Esophagus squamous epithelium (tissue), 4 donors: Measurements from ENCODE around the gene CDC16.

ENCODE experiments used
- POLR2A ChIP-seq, 4 donors: fragments of 450-650 bp; IDR thresholded peaks; one replicate each; pipeline ENCODE4 v1.6.1; 2017; ENCODE audit warnings: antibody characterized with exemption in 4 of 4, mild to moderate bottlenecking in 4 of 4, moderate library complexity in 3 of 4
- TF ChIP-seq, protein P1 (sequence below), 6 experiments: fragments of 450-650 bp in 4 of 6; fragments of 200-600 bp in 2 of 6; sonication (generic) in 2 of 6; IDR thresholded peaks; one replicate each; pipeline ENCODE4 v1.5.1; 2016 to 2019; ENCODE audit warnings: antibody characterized with exemption in 6 of 6, mild to moderate bottlenecking in 4 of 6, moderate library complexity in 4 of 6

DNA sequence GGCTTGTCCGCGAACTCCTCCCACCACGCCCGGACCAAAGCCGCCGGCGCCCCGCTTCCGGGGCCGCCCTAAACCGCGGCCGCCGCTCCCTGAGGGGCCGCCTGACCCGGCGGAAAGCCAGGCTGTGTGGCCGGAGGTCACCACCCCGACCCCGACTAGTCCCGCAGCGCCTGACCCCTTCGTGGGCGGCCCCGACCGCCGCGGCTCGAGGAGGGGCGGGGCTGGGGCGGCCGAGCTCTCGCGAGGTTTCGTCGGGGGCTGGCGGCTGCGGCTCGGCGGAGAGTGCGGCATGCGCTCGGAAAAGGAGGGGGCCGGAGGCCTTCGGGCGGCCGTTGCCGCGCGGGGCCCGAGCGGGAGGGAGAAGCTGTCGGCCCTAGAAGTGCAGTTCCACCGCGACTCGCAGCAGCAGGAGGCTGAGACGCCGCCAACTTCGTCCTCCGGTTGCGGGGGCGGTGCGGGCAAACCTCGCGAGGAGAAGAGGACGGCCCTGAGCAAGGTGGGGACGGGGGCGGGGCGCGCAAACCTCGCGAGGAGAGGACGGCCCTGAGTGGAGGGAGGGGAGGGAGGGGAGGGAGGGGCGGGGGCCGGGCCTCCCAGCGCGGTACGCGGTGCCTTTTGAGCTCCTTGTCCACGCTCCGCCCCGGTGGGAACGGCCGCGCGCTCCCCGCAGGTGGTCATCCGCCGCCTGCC is 46.8 kb downstream of the CDC16 start, which contains the start of gene UPF3A:
- TF ChIP-seq, protein P1, sequence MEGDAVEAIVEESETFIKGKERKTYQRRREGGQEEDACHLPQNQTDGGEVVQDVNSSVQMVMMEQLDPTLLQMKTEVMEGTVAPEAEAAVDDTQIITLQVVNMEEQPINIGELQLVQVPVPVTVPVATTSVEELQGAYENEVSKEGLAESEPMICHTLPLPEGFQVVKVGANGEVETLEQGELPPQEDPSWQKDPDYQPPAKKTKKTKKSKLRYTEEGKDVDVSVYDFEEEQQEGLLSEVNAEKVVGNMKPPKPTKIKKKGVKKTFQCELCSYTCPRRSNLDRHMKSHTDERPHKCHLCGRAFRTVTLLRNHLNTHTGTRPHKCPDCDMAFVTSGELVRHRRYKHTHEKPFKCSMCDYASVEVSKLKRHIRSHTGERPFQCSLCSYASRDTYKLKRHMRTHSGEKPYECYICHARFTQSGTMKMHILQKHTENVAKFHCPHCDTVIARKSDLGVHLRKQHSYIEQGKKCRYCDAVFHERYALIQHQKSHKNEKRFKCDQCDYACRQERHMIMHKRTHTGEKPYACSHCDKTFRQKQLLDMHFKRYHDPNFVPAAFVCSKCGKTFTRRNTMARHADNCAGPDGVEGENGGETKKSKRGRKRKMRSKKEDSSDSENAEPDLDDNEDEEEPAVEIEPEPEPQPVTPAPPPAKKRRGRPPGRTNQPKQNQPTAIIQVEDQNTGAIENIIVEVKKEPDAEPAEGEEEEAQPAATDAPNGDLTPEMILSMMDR (IDR thresholded peaks at IDR 0.05): no peak
- peak in 2 of 4 donors; percentile 83 to 85 for TF ChIP-seq POLR2A (IDR thresholded peaks at IDR 0.05)
